ENCODE results near the gene HDHD5.

HDHD5 gene

GRCh38 chr22:17097701-17098100 is 61.4 kb downstream of the HDHD5 start:
- Histone ChIP-seq H3K4me3 (ENCODE audit: low read length) (no peak overlapping the region), H3K27me3 (ENCODE audit: control insufficient read depth, insufficient read depth, low read length) (no peaks in the 10 kb centered on the region), H3K4me1 (ENCODE audit: control insufficient read depth, insufficient read depth, low read length) (no peaks in the 10 kb centered on the region), H3K36me3 (ENCODE audit: control insufficient read depth, insufficient read depth, low read length) (peaks cover 22% of the 10 kb centered on the region), H3K9ac (ENCODE audit: low read length) (no peak overlapping the region), H3K9me3 (ENCODE audit: control insufficient read depth, low read length) (no peaks in the 10 kb centered on the region)

GRCh38 chr22:17097062-17097461 is 62.0 kb downstream of the HDHD5 start:
- Histone ChIP-seq H3K4me1 (ENCODE audit: control insufficient read depth, insufficient read depth, low read length) (no peaks in the 10 kb centered on the region), H3K36me3 (ENCODE audit: control insufficient read depth, insufficient read depth, low read length) (peaks cover 22% of the 10 kb centered on the region), H3K9me3 (ENCODE audit: control insufficient read depth, low read length) (no peaks in the 10 kb centered on the region), H3K4me3 (ENCODE audit: low read length) (no peak overlapping the region), H3K27me3 (ENCODE audit: control insufficient read depth, insufficient read depth, low read length) (no peaks in the 10 kb centered on the region), H3K9ac (ENCODE audit: low read length) (no peak overlapping the region)

- H3K4me1 ChIP-seq (ENCODE audit: control insufficient read depth, insufficient read depth, low read length), result no peaks in the 10 kb centered on the region
- H3K9ac ChIP-seq (ENCODE audit: low read length), result no peak overlapping the region
- no peak overlapping the region for H3K4me3 ChIP-seq (ENCODE audit: low read length)
- H3K36me3 ChIP-seq (ENCODE audit: control insufficient read depth, insufficient read depth, low read length), result peaks cover 22% of the 10 kb centered on the region
- no peaks in the 10 kb centered on the region for H3K27me3 ChIP-seq (ENCODE audit: control insufficient read depth, insufficient read depth, low read length)
- H3K9me3 ChIP-seq (ENCODE audit: control insufficient read depth, low read length), result no peaks in the 10 kb centered on the region
Observed at GRCh38 chr22:17096071-17096470, 63.0 kb downstream of the HDHD5 start.

- no peaks in the 10 kb centered on the region for H3K9me3 ChIP-seq (ENCODE audit: control insufficient read depth, low read length)
- no peaks in the 10 kb centered on the region for H3K4me1 ChIP-seq (ENCODE audit: control insufficient read depth, insufficient read depth, low read length)
- H3K4me3 ChIP-seq (ENCODE audit: low read length), result no peak overlapping the region
Observed at GRCh38 chr22:17095538-17095937, 63.5 kb downstream of the HDHD5 start.

GRCh38 chr22:17093081-17093480 is 66.0 kb downstream of the HDHD5 start:
- no peak overlapping the region for H3K9ac ChIP-seq (ENCODE audit: low read length)
- no peaks in the 10 kb centered on the region for H3K4me1 ChIP-seq (ENCODE audit: control insufficient read depth, insufficient read depth, low read length)
- H3K27me3 ChIP-seq (ENCODE audit: control insufficient read depth, insufficient read depth, low read length), result no peaks in the 10 kb centered on the region
- H3K4me3 ChIP-seq (ENCODE audit: low read length), result no peak overlapping the region
- no peaks in the 10 kb centered on the region for H3K9me3 ChIP-seq (ENCODE audit: control insufficient read depth, low read length)
- H3K36me3 ChIP-seq (ENCODE audit: control insufficient read depth, insufficient read depth, low read length), result no peaks in the 10 kb centered on the region

More at GRCh38 chr22:17095538-17095937, 63.5 kb downstream of the HDHD5 start:
- H3K36me3 ChIP-seq (ENCODE audit: control insufficient read depth, insufficient read depth, low read length), result peaks cover 17% of the 10 kb centered on the region
- no peak overlapping the region for H3K9ac ChIP-seq (ENCODE audit: low read length)
- H3K27me3 ChIP-seq (ENCODE audit: control insufficient read depth, insufficient read depth, low read length), result no peaks in the 10 kb centered on the region

- no peaks in the 10 kb centered on the region for H3K4me1 ChIP-seq (ENCODE audit: control insufficient read depth, insufficient read depth, low read length)
- no peak overlapping the region for H3K4me3 ChIP-seq (ENCODE audit: low read length)
- no peaks in the 10 kb centered on the region for H3K9me3 ChIP-seq (ENCODE audit: control insufficient read depth, low read length)
- H3K27me3 ChIP-seq (ENCODE audit: control insufficient read depth, insufficient read depth, low read length), result no peaks in the 10 kb centered on the region
- no peaks in the 10 kb centered on the region for H3K36me3 ChIP-seq (ENCODE audit: control insufficient read depth, insufficient read depth, low read length)
- H3K9ac ChIP-seq (ENCODE audit: low read length), result no peak overlapping the region
Observed at GRCh38 chr22:17091851-17092250, 67.2 kb downstream of the HDHD5 start.

- no peaks in the 10 kb centered on the region for H3K36me3 ChIP-seq (ENCODE audit: control insufficient read depth, insufficient read depth, low read length)
- no peak overlapping the region for H3K9ac ChIP-seq (ENCODE audit: low read length)
- H3K27me3 ChIP-seq (ENCODE audit: control insufficient read depth, insufficient read depth, low read length), result no peaks in the 10 kb centered on the region
- H3K9me3 ChIP-seq (ENCODE audit: control insufficient read depth, low read length), result no peaks in the 10 kb centered on the region
- no peak overlapping the region for H3K4me3 ChIP-seq (ENCODE audit: low read length)
- peaks cover 10% of the 10 kb centered on the region for H3K4me1 ChIP-seq (ENCODE audit: control insufficient read depth, insufficient read depth, low read length)
Observed at GRCh38 chr22:17090550-17090949, 68.5 kb downstream of the HDHD5 start.
